Upper lobe of left lung (tissue), 4 donors: ENCODE results near the gene ZNF318.

Experiments used
- CTCF ChIP-seq, 6 experiments: fragments of 450-650 bp in 4 of 6; fragments of 200-600 bp in 2 of 6; sonication (generic) in 2 of 6; IDR thresholded peaks; one replicate each; pipeline ENCODE4 v1.5.1; 2016 to 2019; ENCODE audit warnings: antibody characterized with exemption in 6 of 6
- POLR2A ChIP-seq, 4 donors: fragments of 450-650 bp; IDR thresholded peaks; one replicate each; pipeline ENCODE4 v1.5.1; 2016 to 2017; ENCODE audit warnings: antibody characterized with exemption in 4 of 4, mild to moderate bottlenecking in 2 of 4

GRCh38 chr6:43301081-43301870 lies 68.2 kb downstream of the ZNF318 start:
- TF ChIP-seq POLR2A (IDR thresholded peaks at IDR 0.05) (no peak), CTCF (IDR thresholded peaks at IDR 0.05) (no peak)
